IMR-90 (cell line): ENCODE measurements around the gene DHX9. TPM values are rescaled to one million over a fixed set of nuclear protein-coding genes. Genes with fewer than 3 reads are reported as not detected.

Experiments used
- ATAC-seq: fragments of 200-7000 bp; cut with Tn5 transposase; 2 replicates; pipeline ENCODE4 v1.9.1; 2020; ENCODE audit warnings: low read depth, mild to moderate bottlenecking, moderate library complexity
- BruUV-seq: library from RNA; stranded (reverse); fragments of 400-500 nt; replicated peaks from 2 replicates; lab custom pipeline; 2021; lab: Mats Ljungman, UMichigan
- CTCF ChIA-PET: fragments of 300-600 bp; formaldehyde crosslinking; extraction: SDS; loops from one replicate; lab custom pipeline; 2021; ENCODE audit warnings: antibody characterized with exemption; lab: Yijun Ruan, JAX
- POLR2A ChIA-PET: fragments of 300-600 bp; sonication (Branson Sonifier 250); formaldehyde crosslinking; loops from one replicate; lab custom pipeline; 2022; ENCODE audit warnings: antibody characterized with exemption; ENCODE audit not compliant: unreplicated experiment; lab: Charles Lee
- DNase-seq: peaks from one replicate; pipeline ENCODE4 v3.0.0; 2013
- H2AFZ ChIP-seq: replicated peaks from 2 replicates; pipeline ENCODE3; 2013; ENCODE audit warnings: low read length, mild to moderate bottlenecking; ENCODE audit not compliant: poor library complexity
- H2AK5ac ChIP-seq: 2 replicates; pipeline ENCODE4 v1.6.1; 2013; ENCODE audit warnings: low read depth, low read length, inconsistent platforms
- H2AK9ac ChIP-seq: replicated peaks from 2 replicates; pipeline ENCODE3; 2013; ENCODE audit warnings: mild to moderate bottlenecking, low read depth, low read length, moderate library complexity; ENCODE audit not compliant: poor library complexity
- H2BK120ac ChIP-seq: 2 replicates; pipeline ENCODE4 v1.6.1; 2013; ENCODE audit warnings: low read depth, low read length, inconsistent platforms
- H2BK15ac ChIP-seq: 3 replicates; pipeline ENCODE4 v1.6.1; 2013; ENCODE audit warnings: low read depth, low read length, inconsistent platforms
- H2BK20ac ChIP-seq: 2 replicates; pipeline ENCODE4 v1.6.1; 2013; ENCODE audit warnings: low read depth, mild to moderate bottlenecking, inconsistent platforms, low read length, moderate library complexity
- H2BK5ac ChIP-seq: 2 replicates; pipeline ENCODE4 v1.6.1; 2013; ENCODE audit warnings: mild to moderate bottlenecking, low read depth, low read length, inconsistent platforms; ENCODE audit not compliant: poor library complexity, severe bottlenecking
- H3K14ac ChIP-seq: replicated peaks from 2 replicates; pipeline ENCODE4 v1.6.1; 2013; ENCODE audit warnings: low read depth, low read length, inconsistent platforms
- H3K18ac ChIP-seq: 2 replicates; pipeline ENCODE4 v1.6.1; 2013; ENCODE audit warnings: low read depth, low read length, control low read depth
- H3K23ac ChIP-seq: 2 replicates; pipeline ENCODE4 v1.6.1; 2013; ENCODE audit warnings: low read depth, low read length, inconsistent platforms
- H3K27ac ChIP-seq: 2 replicates; pipeline ENCODE4 v1.5.1; 2013; ENCODE audit warnings: mild to moderate bottlenecking, control low read depth, low read length; ENCODE audit not compliant: insufficient read depth
- H3K27me3 ChIP-seq: 2 replicates; pipeline ENCODE4 v1.6.1; 2013; ENCODE audit warnings: low read length; ENCODE audit not compliant: control insufficient read depth, insufficient read depth
- H3K36me3 ChIP-seq: 2 replicates; pipeline ENCODE4 v1.6.1; 2013; ENCODE audit warnings: low read length, mixed read lengths; ENCODE audit not compliant: control insufficient read depth, insufficient read depth
- H3K4ac ChIP-seq: 2 replicates; pipeline ENCODE4 v1.6.1; 2013; ENCODE audit warnings: low read depth, low read length, inconsistent platforms
- H3K4me1 ChIP-seq: 2 replicates; pipeline ENCODE4 v1.6.1; 2013; ENCODE audit warnings: low read length, mixed read lengths; ENCODE audit not compliant: control insufficient read depth, insufficient read depth
- H3K4me2 ChIP-seq: 2 replicates; pipeline ENCODE4 v1.6.1; 2013; ENCODE audit warnings: low read depth, mild to moderate bottlenecking, control low read depth, low read length, moderate library complexity
- H3K4me3 ChIP-seq: 2 replicates; pipeline ENCODE4 v1.5.1; 2013; ENCODE audit warnings: low read depth, mild to moderate bottlenecking, control low read depth, low read length, moderate library complexity; ENCODE audit not compliant: insufficient read depth
- H3K56ac ChIP-seq: 2 replicates; pipeline ENCODE4 v1.6.1; 2013; ENCODE audit warnings: low read length, inconsistent platforms; ENCODE audit not compliant: insufficient read depth; ENCODE audit errors: extremely low read depth
- H3K79me1 ChIP-seq, 2 experiments: 2 replicates each; pipeline ENCODE4 v1.6.1; 2013; ENCODE audit warnings: low read length in 2 of 2, inconsistent platforms in 1 of 2, low read depth in 1 of 2
- H3K9ac ChIP-seq: 2 replicates; pipeline ENCODE4 v1.6.1; 2013; ENCODE audit warnings: low read depth, low read length, control low read depth
- H3K9me1 ChIP-seq: 2 replicates; pipeline ENCODE4 v1.6.1; 2013; ENCODE audit warnings: low read length, inconsistent platforms; ENCODE audit not compliant: insufficient read depth
- H3K9me3 ChIP-seq: 2 replicates; pipeline ENCODE4 v1.6.1; 2013; ENCODE audit warnings: low read length; ENCODE audit not compliant: control insufficient read depth, insufficient read depth
- H4K20me1 ChIP-seq: 2 replicates; pipeline ENCODE4 v1.6.1; 2013; ENCODE audit warnings: low read length, inconsistent platforms; ENCODE audit not compliant: insufficient read depth
- H4K5ac ChIP-seq: 2 replicates; pipeline ENCODE4 v1.6.1; 2013; ENCODE audit warnings: mild to moderate bottlenecking, low read depth, low read length, control low read depth
- H4K8ac ChIP-seq, 2 experiments: 2 replicates each; pipeline ENCODE4 v1.6.1; 2013; ENCODE audit warnings: low read depth in 2 of 2, low read length in 2 of 2, control low read depth in 1 of 2, inconsistent platforms in 1 of 2
- H4K91ac ChIP-seq: 2 replicates; pipeline ENCODE4 v1.6.1; 2013; ENCODE audit warnings: low read depth, low read length, inconsistent platforms; ENCODE audit not compliant: insufficient read depth
- ELK1 ChIP-seq: fragments of 150-350 bp; IDR thresholded peaks from 2 replicates; pipeline ENCODE4 v1.6.1; 2016; ENCODE audit warnings: low read depth, mild to moderate bottlenecking, low read length, moderate library complexity, borderline replicate concordance
- MAFK ChIP-seq: IDR thresholded peaks from 2 replicates; pipeline ENCODE4 v1.6.1; 2012; ENCODE audit warnings: low read depth, low read length, improper control_type of control experiment
- POLR2A ChIP-seq: IDR thresholded peaks from 2 replicates; pipeline ENCODE4 v1.6.1; 2012; ENCODE audit warnings: mild to moderate bottlenecking, low read depth, low read length
- WGBS, 2 experiments: methylation state at CpG; one replicate each; pipeline versions ENCODE4 v1.1.5 to v1.1.7; 2013; ENCODE audit warnings: missing lambda C conversion rate in 2 of 2; ENCODE audit not compliant: insufficient read length in 1 of 2; ENCODE audit errors: extremely low coverage in 2 of 2; 5-methylcytosine and 5-hydroxymethylcytosine counted together
- dilution Hi-C: fragments of 300-500 bp; cut with HindIII; formaldehyde crosslinking; loops from one replicate; pipeline ENCODE4 v1.14.3; 2018; ENCODE audit warnings: low sequenced_read_pairs; ENCODE audit not compliant: unreplicated experiment
- in situ Hi-C: fragments of 300-500 bp; cut with MboI; formaldehyde crosslinking; loops from 3 replicates; pipeline ENCODE4 v1.14.3; 2019; ENCODE audit warnings: low sequenced_read_pairs, inconsistent platforms, mixed read lengths
- intact Hi-C: fragments of 100-400 bp; cut with micrococcal nuclease; formaldehyde crosslinking; loops from 2 replicates; pipeline ENCODE4 v1.10.0; 2022
- polyA plus RNA-seq, 3 experiments: library from polyadenylated mRNA; depleted of rRNA; stranded (reverse); fragments of >200 nt; gene quantifications; 2 replicates each; pipeline ENCODE4 v1.2.3, GENCODE V29; 2012; ENCODE audit warnings: low replicate concordance in 1 of 3
- total RNA-seq: library from RNA; depleted of rRNA; stranded (reverse); fragments of >200 nt; gene quantifications from 2 replicates; pipeline ENCODE4 v1.2.3, GENCODE V29; 2012

DHX9 gene
- total and polyA plus RNA-seq, 2 of the 4 experiments (the other 2 are of a cell fraction), result 119 to 211 TPM

GRCh38 chr1:182860658-182861057 is 21.5 kb downstream of the DHX9 start:
- dilution Hi-C loops, result no loop called here
- no peak overlapping the region for H3K56ac ChIP-seq
- DNase-seq (no peak), ATAC-seq (no peak)
- H4K8ac ChIP-seq, result no peak overlapping the region
- H4K91ac ChIP-seq, result no peak overlapping the region
- H4K5ac ChIP-seq, result no peak overlapping the region
- 83% methylated on average over 3 of the region's 4 CpGs; no CpG with 5 or more reads in 1 of the 2 experiments for WGBS, 2 experiments
- H2AK9ac ChIP-seq, result no peak overlapping the region
- H3K4me1 ChIP-seq, result peaks cover 4% of the 10 kb centered on the region; the same call in 1 of the 2 replicates
- no peaks in the 10 kb centered on the region for H3K9me1 ChIP-seq
- intact Hi-C loops, result loop anchor here (5.0 kb wide), 1 partner anchor 257 kb away; no protein-coding TSS in a partner anchor
- H3K79me1 ChIP-seq, result peaks cover 27 to 30% of the 10 kb centered on the region in 2 experiments
- H2AK5ac ChIP-seq, result no peak overlapping the region
- in situ Hi-C loops, result no loop called here
- no peak for TF ChIP-seq POLR2A
- no peak for TF ChIP-seq MAFK
- TF ChIP-seq ELK1, result no peak
- H4K20me1 ChIP-seq, result peaks cover 14% of the 10 kb centered on the region; the same call in 1 of the 2 replicates
- no peak overlapping the region for H2AFZ ChIP-seq
- H3K27ac ChIP-seq, result no peak overlapping the region
- H3K4me2 ChIP-seq, result no peak overlapping the region
- H2BK15ac ChIP-seq, result no peak overlapping the region
- no TSS peak for BruUV-seq
- POLR2A ChIA-PET, result no interaction called here
- no peak overlapping the region for H3K9ac ChIP-seq
- no peak overlapping the region for H2BK120ac ChIP-seq
- H3K23ac ChIP-seq, result no peak overlapping the region
- peaks cover 59% of the 10 kb centered on the region for H3K36me3 ChIP-seq
- no peak overlapping the region for H3K18ac ChIP-seq
- H2BK20ac ChIP-seq, result no peak overlapping the region
- no peaks in the 10 kb centered on the region for H3K9me3 ChIP-seq
- H3K27me3 ChIP-seq, result no peaks in the 10 kb centered on the region
- no peak overlapping the region for H3K4ac ChIP-seq
- CTCF ChIA-PET, result no interaction called here
- no peak overlapping the region for H3K4me3 ChIP-seq
- H3K14ac ChIP-seq, result no peak overlapping the region
- no peak overlapping the region for H2BK5ac ChIP-seq
